Skeletal muscle tissue (tissue), 4 donors: ENCODE measurements around the gene TMEM69. TPM values are rescaled to one million over a fixed set of nuclear protein-coding genes. Genes with fewer than 3 reads are reported as not detected.
"Not testable (repeated sequence)": the region's sequence is repeated elsewhere in the genome, so short reads cannot be mapped to it uniquely, and the experiment has no call there.

ENCODE experiments used
- H3K27ac ChIP-seq: one replicate; pipeline ENCODE4 v1.7.0; 2013; ENCODE audit warnings: mild to moderate bottlenecking, low read depth, low read length, inconsistent platforms
- H3K27me3 ChIP-seq, 3 donors: one replicate each; pipeline ENCODE4 v1.7.0; 2013; ENCODE audit warnings: low read length in 3 of 3; ENCODE audit not compliant: control insufficient read depth in 3 of 3, insufficient read depth in 3 of 3
- H3K36me3 ChIP-seq, 3 donors: one replicate each; pipeline ENCODE4 v1.7.0; 2013; ENCODE audit warnings: low read length in 3 of 3; ENCODE audit not compliant: control insufficient read depth in 3 of 3, insufficient read depth in 3 of 3
- H3K4me1 ChIP-seq, 3 donors: one replicate each; pipeline ENCODE4 v1.7.0; 2013; ENCODE audit warnings: low read length in 3 of 3, mild to moderate bottlenecking in 3 of 3; ENCODE audit not compliant: control insufficient read depth in 3 of 3, insufficient read depth in 3 of 3
- H3K4me3 ChIP-seq, 3 donors: one replicate each; pipeline ENCODE4 v1.7.0; 2013; ENCODE audit warnings: low read length in 3 of 3
- H3K9ac ChIP-seq, 3 donors: one replicate each; pipeline ENCODE4 v1.7.0; 2013; ENCODE audit warnings: low read length in 3 of 3, mild to moderate bottlenecking in 3 of 3, moderate library complexity in 2 of 3, low read depth in 1 of 3
- H3K9me3 ChIP-seq, 3 donors: one replicate each; pipeline ENCODE4 v1.7.0; 2013; ENCODE audit warnings: low read length in 3 of 3; ENCODE audit not compliant: control insufficient read depth in 3 of 3
- total RNA-seq: library from RNA; depleted of rRNA; stranded (reverse); fragments of >200 nt; gene quantifications from one replicate; pipeline ENCODE4 v1.2.3, GENCODE V29; 2014
- donor health status: Osteomylitis.

The TMEM69 gene
- total RNA-seq, 1 donor from 2014 or later = 14.6 TPM

DNA sequence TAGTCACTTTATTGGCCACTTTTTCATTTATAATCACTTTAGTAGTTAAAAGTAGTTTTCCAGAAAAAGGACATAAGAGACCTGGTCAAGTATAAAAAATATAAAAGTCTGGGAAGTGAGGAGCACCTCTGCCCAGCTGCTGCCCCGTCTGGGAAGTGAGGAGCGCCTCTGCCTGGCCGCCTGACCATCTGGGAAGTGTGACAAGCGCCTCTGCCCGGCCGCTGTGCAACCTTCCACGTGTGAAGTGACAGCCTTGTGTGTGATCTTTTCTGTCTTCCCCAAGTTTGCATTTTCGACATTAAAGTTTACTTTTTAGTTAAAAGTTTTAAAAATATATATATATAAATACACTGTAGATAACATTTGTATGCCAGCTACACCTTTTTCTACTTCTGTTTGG, 5.8 kb downstream of the TMEM69 start:
- H3K36me3 ChIP-seq = peaks cover 18 to 27% (median 26%) of the 10 kb centered on the region in 3 donors

GRCh38 chr1:45694823-45695222, 6.8 kb downstream of the TMEM69 start:
- Histone ChIP-seq H3K4me1 (peaks cover 0 to 3% (median 0%) of the 10 kb centered on the region in 3 donors), H3K9me3 (no peaks in the 10 kb centered on the region), H3K4me3 (no peak overlapping the region), H3K36me3 (peaks cover 19 to 27% (median 26%) of the 10 kb centered on the region in 3 donors), H3K27ac (no peak overlapping the region), H3K9ac (no peak overlapping the region), H3K27me3 (no peaks in the 10 kb centered on the region)

More for the DNA sequence above, 5.8 kb downstream of the TMEM69 start:
- not testable (repeated sequence) for H3K27me3 ChIP-seq, H3K4me3 ChIP-seq, H3K27ac ChIP-seq, H3K9me3 ChIP-seq, H3K9ac ChIP-seq
- H3K4me1 ChIP-seq = peaks cover 5 to 13% (median 5%) of the 10 kb centered on the region in 3 donors

- no peak overlapping the region for H3K4me3 ChIP-seq
- no peak overlapping the region for H3K9ac ChIP-seq
- peaks cover 0 to 5% (median 2%) of the 10 kb centered on the region in 3 donors for H3K36me3 ChIP-seq
- peaks cover 0 to 2% (median 0%) of the 10 kb centered on the region in 3 donors for H3K4me1 ChIP-seq
- H3K9me3 ChIP-seq = no peaks in the 10 kb centered on the region
- H3K27me3 ChIP-seq = no peaks in the 10 kb centered on the region
- H3K27ac ChIP-seq = no peak overlapping the region
Measured at GRCh38 chr1:45704637-45705036, 16.7 kb downstream of the TMEM69 start.

DNA sequence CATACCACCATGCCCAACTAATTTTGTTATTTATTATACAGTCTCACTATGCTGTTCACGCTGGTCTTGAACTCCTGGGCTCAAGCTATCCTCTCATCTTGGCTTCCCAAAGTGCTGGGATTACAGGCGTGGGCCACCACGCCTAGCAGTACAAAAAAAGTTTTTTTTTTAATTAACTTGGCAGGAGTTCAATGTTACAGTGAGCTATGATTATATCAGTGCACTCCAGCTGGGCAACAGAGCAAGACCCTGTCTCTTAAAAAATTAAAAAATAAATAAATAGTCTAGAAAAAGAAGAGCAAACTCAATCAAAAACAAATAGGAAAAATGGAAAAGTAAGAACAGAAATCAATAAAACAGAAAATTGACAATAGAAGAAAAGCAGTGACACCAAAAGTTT, 25.7 kb downstream of the TMEM69 start:
- no peaks in the 10 kb centered on the region for H3K9me3 ChIP-seq
- no peaks in the 10 kb centered on the region for H3K27me3 ChIP-seq
- H3K4me3 ChIP-seq = no peak overlapping the region
- H3K27ac ChIP-seq = no peak overlapping the region
- no peaks in the 10 kb centered on the region for H3K4me1 ChIP-seq
- H3K9ac ChIP-seq = no peak overlapping the region
- H3K36me3 ChIP-seq = peaks cover 5 to 18% (median 15%) of the 10 kb centered on the region in 3 donors

GRCh38 chr1:45716700-45717099, 28.7 kb downstream of the TMEM69 start:
- no peak overlapping the region for H3K4me3 ChIP-seq
- H3K36me3 ChIP-seq = peaks cover 5 to 15% (median 14%) of the 10 kb centered on the region in 3 donors
- no peaks in the 10 kb centered on the region for H3K27me3 ChIP-seq
- H3K9ac ChIP-seq = no peak overlapping the region
- H3K9me3 ChIP-seq = no peaks in the 10 kb centered on the region
- H3K4me1 ChIP-seq = no peaks in the 10 kb centered on the region
- H3K27ac ChIP-seq = no peak overlapping the region

- H3K27ac ChIP-seq, H3K4me3 ChIP-seq, H3K9me3 ChIP-seq, H3K9ac ChIP-seq, H3K27me3 ChIP-seq, H3K4me1 ChIP-seq: not testable (repeated sequence)
- H3K36me3 ChIP-seq = peaks cover 0 to 15% (median 10%) of the 10 kb centered on the region in 3 donors
Measured at GRCh38 chr1:45717386-45717785, 29.4 kb downstream of the TMEM69 start.

DNA sequence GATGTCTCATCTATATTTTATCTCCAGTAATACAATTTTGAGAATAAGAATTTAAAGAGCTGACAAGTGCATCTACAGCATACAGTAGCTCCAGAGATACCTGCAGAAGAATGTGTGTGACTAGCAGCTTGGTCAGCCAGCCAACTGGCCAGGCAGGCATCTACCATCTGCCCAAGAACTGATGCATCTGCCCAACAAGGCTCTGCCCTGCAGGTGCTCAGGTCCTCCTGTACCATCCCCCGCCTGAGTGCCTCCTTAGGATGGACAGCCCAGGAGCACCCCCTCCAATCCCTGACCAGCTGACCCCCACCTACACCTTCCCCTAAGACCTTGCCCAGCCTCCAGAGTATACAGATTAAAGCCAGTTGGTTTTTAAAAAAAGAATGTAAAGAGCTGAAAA, 30.3 kb downstream of the TMEM69 start:
- Histone ChIP-seq H3K27me3 (no peaks in the 10 kb centered on the region), H3K9ac (no peak overlapping the region), H3K9me3 (no peaks in the 10 kb centered on the region), H3K4me3 (no peak overlapping the region), H3K27ac (no peak overlapping the region), H3K36me3 (peaks cover 0 to 15% (median 11%) of the 10 kb centered on the region in 3 donors), H3K4me1 (no peaks in the 10 kb centered on the region)

- H3K4me1 ChIP-seq = no peaks in the 10 kb centered on the region
- H3K36me3 ChIP-seq = peaks cover 1 to 5% (median 2%) of the 10 kb centered on the region in 3 donors
- H3K27me3 ChIP-seq = no peaks in the 10 kb centered on the region
- no peak overlapping the region for H3K4me3 ChIP-seq
- H3K27ac ChIP-seq = no peak overlapping the region
- H3K9me3 ChIP-seq = no peaks in the 10 kb centered on the region
- H3K9ac ChIP-seq = no peak overlapping the region
Measured at GRCh38 chr1:45721207-45721606, 33.2 kb downstream of the TMEM69 start.

- H3K27ac ChIP-seq = no peak overlapping the region
- no peaks in the 10 kb centered on the region for H3K9me3 ChIP-seq
- no peaks in the 10 kb centered on the region for H3K27me3 ChIP-seq
- H3K4me1 ChIP-seq = no peaks in the 10 kb centered on the region
- H3K9ac ChIP-seq = no peak overlapping the region
- H3K4me3 ChIP-seq = no peak overlapping the region
- peaks cover 2 to 7% (median 3%) of the 10 kb centered on the region in 3 donors for H3K36me3 ChIP-seq
Measured at GRCh38 chr1:45722809-45723208, 34.8 kb downstream of the TMEM69 start.

- no peak overlapping the region for H3K27ac ChIP-seq
- no peak overlapping the region for H3K4me3 ChIP-seq
- no peak overlapping the region for H3K9ac ChIP-seq
- H3K4me1 ChIP-seq = no peaks in the 10 kb centered on the region
- H3K36me3 ChIP-seq = peaks cover under 1 to 7% (median 3%) of the 10 kb centered on the region in 3 donors
- no peaks in the 10 kb centered on the region for H3K27me3 ChIP-seq
- no peaks in the 10 kb centered on the region for H3K9me3 ChIP-seq
Measured at GRCh38 chr1:45723248-45723930, 35.4 kb downstream of the TMEM69 start.
